ENCODE data around the gene ATXN7L1. TPM values are rescaled to one million over a fixed set of nuclear protein-coding genes. Genes with fewer than 3 reads are reported as not detected.

ATXN7L1 gene
- polyA plus RNA-seq, 4 donors: 9.5 to 10.4 (median 10.0) TPM

DNA sequence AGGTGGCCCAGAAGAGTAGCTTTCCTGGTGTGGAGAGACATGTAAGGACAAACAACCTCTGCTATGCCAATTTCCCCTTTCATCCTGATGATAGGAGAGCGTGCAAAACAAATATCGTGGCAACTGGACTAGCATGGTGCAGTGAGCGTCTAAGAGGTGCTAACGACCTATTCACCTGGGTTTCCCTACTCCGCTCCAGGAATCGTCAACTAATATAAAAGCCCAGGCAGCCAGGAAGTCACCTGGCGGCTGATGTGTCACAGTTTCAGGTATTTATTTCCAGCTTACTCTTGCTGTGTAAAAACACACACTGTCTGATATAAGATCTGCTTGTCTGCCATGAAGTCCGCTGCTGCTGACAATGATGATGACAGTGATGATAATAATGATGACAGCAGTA lies 238.6 kb downstream of the ATXN7L1 start:
- DNase-seq (ENCODE audit: low read depth in 4 of 4, low spot score in 3 of 4): no peak

DNA sequence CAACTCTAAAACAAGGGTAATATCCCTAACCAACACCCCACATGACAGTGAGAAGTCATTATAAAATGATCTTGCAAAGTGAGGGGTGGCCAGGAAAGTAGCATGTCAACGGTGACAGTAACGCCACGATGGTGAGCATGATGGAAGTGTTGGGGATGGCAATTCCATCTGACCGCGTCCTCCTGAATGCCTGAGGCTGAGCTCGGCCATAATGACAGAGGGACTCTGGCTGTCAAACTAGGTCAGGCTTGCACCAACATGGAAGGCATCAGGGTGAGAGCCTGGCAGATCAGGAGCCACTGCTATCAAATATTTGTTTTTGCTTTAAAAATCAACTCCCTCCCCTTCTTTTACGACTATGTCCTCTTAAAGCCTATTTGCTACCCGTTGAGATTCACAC lies 239.4 kb downstream of the ATXN7L1 start:
- no peak for DNase-seq (ENCODE audit: low read depth in 4 of 4, low spot score in 3 of 4)

DNA sequence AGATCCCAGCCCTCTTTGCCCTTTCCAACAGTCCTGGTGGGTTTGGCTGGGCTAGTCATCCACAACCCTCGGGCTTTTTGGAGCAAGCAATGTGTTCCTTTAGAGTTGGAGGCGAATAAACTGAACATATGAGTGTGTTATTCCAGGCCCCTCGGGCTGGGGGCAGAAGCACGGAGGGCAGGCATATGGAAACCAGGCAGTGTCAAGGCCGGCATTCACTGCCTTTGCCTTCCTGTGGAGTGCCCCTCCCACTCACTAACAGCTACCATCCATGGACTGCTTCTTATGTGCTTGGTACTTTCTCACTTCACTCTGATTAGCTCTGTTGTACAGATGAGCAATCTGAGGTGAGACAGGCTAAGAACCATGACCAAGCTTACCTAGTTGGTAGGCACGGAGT lies 241.2 kb downstream of the ATXN7L1 start:
- no peak for DNase-seq (ENCODE audit: low read depth in 4 of 4, low spot score in 3 of 4)

DNA sequence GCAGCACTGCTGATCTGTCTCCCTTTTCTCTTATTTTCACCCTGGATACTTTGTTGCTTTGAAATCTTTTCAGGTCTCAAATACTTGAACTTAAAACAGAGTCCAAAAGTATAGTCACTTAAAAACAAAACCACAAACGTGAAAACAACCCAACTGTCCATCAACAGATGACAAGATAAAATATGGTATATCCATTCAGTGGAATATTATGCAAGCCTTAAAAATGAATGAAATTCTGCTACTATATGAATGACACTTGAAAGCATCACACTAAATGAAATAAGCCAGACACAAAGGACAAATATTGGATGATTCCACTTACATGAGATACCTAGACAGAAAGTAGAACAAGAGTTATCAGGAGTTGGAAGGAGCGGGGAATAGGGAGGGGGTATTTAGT lies 250.4 kb downstream of the ATXN7L1 start:
- no peak for DNase-seq (ENCODE audit: low read depth in 4 of 4, low spot score in 3 of 4)

DNA sequence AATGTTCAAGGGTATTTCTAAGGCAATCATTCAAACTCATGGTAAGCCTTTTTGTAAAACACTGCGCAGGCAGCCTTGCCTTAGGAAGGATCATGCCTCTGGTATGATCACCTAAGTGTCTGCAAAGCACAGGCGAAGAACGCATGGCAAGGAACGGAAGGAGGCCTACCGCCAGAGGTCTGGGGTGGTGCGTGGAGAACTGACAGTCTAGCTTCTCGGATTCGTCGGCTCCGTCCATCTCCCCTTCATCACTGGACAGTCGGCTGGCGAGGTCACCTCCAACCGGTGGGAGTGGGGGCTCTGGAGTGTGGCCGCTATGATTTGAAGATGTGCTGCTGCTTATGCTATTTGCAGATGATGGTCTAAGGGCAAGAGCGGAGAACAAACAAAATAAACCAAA lies 252.5 kb downstream of the ATXN7L1 start:
- no peak for DNase-seq (ENCODE audit: low read depth in 4 of 4, low spot score in 3 of 4)

DNA sequence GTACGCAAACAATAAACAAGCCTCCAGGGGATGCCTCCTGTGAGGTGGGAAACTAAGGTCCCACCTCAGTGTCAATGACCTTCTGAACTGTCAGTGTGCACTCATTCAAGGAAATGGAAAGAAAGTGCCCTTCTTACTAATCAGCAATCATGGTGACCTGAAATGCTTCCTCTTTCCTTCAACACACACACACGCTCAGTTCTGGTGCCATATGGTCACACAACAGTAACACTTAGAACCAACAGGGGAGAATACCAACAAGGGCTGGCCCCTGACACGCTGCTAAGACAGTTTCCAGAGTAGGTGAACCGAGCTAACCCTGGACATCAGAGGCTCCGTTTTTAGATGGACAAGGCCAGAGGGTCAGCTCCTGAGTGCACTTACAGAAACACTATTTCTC lies 253.0 kb downstream of the ATXN7L1 start:
- DNase-seq (ENCODE audit: low read depth in 4 of 4, low spot score in 3 of 4): no peak

DNA sequence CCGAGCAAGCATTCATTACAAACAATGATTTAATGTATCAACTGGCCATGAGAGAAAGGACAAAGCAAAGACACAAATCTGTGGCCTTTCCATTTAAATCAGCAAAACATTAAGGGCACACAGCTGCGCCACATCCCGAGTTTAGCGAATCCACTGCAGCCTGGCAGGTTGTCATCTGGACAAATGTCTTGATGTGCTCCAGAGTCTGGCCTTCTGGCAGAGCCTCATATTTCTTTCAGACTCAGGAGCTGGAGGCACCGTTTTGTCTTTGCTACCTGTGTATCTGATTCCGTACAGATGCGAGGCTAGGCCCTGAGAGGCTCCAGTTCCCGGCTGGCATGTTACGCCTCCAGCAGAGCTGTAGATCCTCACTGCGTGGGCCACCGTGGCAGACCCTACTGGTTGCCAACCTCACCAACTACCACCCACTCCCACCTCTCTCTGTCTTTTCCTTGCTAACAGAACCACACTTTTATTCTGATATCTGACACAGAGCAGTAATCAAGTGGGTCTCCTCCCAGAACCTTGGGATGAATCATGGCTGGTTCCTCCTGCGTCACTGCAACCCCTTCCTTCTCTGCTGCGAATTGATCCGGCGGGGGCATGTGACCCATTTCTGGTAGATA lies 254.2 kb downstream of the ATXN7L1 start:
- DNase-seq (ENCODE audit: low read depth in 4 of 4, low spot score in 3 of 4): no peak

DNA sequence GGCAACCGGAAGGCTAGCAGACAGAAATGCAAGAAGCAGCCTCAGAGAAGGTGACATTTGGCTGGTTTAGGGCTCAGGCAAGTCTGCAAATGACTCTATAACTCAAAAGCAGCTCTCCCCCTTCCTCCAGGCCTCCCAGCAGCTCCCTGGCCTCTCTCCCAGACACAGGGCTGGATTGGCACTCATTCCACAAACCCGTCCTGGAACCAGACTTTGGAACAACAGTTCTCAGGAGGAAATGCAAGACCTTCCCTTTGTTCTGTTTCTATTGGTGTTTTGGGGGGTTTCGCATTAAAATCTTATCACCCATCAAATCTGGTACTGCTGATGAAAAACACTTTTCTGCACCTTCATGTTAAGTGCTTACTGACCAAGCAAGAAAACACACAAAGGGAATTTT lies 254.8 kb downstream of the ATXN7L1 start:
- no peak for DNase-seq (ENCODE audit: low read depth in 4 of 4, low spot score in 3 of 4)

DNA sequence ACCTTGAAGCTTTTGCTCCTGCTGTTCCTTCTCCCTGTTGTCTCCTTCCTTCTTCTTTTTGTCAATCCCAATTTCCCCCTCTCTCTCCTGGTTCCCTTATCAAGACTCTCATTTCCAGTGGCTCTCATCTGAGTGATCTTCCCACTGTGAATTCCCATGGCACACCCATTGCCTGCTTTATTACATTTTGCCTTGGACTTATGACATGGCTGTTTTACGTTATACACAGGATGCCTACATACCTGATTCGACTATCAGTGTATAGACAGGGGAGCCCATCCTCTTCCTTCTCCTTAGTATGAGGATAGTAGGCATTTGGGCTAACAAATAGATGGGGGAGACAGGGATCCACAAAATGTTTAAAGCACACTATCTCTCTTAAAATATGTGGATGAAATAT lies 255.2 kb downstream of the ATXN7L1 start:
- no peak for DNase-seq (ENCODE audit: low read depth in 4 of 4, low spot score in 3 of 4)

DNA sequence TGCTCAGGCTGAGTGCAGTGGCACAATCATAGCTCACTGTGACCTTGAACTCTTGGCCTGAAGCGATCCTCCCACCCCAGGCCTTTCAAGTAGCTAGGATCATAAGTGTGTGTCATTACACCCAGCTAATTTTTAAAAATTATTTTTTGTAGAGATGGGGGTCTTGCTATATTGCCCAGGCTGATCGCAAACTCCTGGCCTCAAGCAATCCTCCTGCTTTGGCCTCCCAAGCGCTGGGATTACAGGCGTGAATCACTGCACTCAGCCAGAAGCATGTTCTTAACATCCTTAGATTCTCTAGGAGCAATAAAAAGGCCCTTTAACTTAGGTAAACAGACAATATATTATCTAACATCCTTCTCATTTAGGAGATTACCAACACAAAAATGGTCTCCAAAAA lies 256.8 kb downstream of the ATXN7L1 start:
- DNase-seq (ENCODE audit: low read depth in 4 of 4, low spot score in 3 of 4): no peak

DNA sequence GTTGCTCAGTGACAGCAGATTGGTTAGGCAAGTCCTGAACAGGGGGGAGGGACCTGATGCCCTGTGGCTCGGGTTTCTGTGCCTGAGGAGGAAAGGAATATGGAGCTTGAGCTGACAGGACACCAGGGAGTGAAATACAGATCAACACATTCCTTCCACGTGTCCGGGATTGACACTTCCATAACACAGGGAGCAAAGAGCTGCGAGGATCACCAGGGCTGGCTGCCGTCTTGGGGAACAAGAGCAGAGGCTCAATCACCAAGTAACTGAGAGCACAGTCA lies 258.4 kb downstream of the ATXN7L1 start:
- DNase-seq (ENCODE audit: low read depth in 4 of 4, low spot score in 3 of 4): no peak

DNA sequence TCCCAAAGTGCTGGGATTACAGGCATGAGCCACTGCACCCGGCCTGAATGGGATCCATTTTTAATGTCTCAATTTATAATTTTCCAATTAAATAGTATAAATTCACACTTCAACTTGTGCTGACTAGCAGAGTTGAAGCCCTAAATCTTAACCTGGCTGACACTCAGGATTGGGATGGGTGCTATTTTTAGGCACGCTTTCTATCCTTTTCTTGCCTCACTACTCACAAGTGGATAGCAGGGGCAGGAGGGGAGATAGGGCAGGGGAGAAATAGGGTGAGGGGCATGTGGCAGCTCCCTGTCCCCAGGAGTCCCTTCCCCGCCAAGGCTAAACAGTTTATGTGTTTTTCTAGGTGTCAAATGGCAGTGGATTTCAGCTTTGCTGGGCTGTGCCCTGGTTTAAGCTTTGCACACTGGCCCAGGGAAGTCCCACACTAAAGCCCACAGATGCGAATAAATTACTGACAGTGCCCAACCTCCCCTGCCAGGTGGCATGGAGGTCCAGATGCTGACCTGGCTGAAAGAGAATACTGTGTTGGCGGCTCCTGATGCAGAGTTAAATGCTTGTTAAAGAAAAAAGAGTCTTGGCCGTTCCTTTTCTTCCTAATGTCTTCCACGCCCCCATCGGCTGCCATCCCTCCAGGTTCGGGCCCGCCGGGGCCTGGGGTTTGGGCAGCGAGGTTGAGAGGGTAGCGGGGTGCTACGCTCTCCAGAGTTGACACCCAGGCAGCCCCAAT lies 259.0 kb downstream of the ATXN7L1 start:
- no peak for DNase-seq (ENCODE audit: low read depth in 4 of 4, low spot score in 3 of 4)

DNA sequence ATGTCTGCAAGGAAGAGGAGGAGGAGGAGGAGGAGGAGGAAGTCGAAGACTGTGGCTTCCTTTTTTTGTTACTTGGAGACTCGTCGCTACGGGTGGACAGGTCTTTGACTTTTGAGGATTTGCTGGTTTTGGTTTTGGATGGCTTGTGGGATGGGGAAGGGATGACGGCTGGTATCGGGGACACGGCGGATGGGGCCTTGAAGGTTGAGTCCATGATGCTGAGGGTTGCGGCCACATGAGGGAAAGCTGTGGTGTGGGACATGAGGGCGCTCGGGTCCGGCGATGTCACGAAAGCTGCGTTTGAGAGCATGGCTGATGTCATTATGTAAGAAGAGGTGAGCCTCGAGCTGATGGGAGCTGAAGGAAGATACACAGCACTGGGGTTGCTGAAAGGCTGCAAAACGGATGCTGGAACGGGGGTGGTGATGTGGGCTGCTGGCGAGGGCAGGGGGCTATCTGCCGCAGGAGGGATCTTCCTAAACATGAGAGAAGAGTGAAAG lies 262.0 kb downstream of the ATXN7L1 start:
- no peak for DNase-seq (ENCODE audit: low read depth in 4 of 4, low spot score in 3 of 4)

DNA sequence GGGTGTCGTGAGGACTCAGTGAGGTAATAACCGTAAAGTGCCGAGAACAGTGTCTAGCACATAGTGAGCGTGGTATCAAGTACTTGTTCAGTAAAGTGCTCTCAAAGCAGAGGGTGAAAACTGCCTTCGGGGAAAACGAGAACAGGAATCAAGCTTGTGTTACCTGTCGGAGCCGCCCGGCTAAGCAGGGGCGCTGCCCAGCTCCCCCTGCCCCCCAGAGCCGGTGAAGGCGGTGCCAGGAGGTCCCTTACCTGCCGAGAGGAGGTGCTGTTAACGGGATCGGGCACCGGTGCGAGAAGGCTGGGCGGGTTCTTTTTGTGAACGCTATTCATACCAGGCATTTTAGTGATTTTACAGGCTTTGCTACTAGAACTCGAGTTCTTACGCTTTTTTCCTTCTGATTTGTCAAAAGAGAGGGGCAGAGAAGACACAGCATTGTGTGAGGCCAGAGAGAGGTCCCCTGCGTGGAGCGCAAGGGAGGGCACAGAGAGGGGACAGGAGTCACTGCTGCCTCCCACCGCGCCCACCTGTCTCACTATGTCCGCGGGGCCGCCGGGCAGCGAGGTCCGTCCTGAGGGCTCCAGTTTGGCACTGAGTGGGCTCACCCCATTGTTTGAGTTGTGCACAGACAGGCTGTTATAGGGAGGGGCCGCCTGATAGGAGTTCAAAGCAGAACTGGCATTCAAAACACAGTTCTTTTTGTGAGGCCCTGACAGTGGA lies 262.6 kb downstream of the ATXN7L1 start:
- no peak for DNase-seq (ENCODE audit: low read depth in 4 of 4, low spot score in 3 of 4)

DNA sequence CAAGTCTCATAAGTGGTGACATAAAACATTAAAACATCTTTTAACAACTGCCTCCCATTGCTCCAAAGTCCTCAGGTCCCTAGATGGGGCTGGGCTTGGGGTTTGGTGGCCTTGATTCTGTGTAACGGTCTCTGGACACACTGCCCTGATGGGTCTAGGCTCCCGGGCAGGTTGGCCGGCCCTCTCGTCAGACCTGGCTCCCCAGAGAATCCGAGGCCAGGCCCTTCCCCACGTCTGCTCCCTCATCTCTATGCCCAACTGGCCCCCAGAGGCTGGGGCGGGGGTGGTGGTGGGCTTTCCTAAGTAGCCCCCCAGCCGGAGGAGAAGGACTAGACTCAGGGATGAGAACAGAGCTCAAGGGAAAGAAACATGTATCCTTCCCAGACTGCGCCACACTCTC lies 263.6 kb downstream of the ATXN7L1 start:
- DNase-seq (ENCODE audit: low read depth in 4 of 4, low spot score in 3 of 4): no peak

DNA sequence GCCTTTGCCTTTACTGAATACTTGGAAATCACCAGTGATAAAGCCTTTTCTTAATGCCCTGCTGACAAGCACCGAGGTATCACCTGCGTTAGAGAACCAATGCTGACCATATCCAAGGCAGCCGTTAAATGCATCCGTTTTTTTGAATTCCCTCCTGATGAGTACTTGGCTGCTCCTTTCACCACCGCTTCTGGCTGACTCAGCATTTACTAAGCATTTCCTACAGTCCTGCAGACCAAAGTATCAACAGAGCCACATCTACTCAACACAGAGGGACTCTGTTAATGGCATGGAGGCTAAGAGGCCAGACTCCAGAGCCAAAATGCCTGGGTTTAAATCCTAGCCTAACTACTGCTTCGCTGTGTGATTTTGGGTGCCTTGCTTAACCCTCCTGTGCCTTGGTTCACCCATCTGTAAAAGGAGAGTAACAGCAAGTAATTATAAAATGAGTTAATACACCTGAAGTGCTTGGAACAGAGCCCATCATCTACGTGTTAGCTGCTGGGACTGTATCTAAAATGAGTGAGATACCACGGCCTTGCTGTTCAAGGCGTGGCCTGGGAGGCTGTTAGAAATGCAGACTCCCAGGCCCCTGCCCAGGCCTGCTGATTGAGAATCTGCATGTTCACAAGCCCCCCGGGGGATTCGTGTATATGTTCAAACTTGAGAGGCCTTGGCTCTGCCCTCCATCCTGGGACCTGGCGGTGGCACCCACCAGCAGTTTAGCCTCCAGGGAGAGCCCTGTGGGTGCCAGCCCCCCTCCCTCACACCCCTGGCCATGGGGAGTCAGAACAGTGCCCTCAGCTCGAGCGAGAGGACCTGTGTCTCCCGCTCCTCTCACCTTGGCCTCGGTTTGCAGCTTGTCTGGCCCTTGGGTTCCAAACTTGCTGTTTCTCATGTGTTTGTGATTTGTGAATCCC lies 264.3 kb downstream of the ATXN7L1 start:
- no peak for DNase-seq (ENCODE audit: low read depth in 4 of 4, low spot score in 3 of 4)

DNA sequence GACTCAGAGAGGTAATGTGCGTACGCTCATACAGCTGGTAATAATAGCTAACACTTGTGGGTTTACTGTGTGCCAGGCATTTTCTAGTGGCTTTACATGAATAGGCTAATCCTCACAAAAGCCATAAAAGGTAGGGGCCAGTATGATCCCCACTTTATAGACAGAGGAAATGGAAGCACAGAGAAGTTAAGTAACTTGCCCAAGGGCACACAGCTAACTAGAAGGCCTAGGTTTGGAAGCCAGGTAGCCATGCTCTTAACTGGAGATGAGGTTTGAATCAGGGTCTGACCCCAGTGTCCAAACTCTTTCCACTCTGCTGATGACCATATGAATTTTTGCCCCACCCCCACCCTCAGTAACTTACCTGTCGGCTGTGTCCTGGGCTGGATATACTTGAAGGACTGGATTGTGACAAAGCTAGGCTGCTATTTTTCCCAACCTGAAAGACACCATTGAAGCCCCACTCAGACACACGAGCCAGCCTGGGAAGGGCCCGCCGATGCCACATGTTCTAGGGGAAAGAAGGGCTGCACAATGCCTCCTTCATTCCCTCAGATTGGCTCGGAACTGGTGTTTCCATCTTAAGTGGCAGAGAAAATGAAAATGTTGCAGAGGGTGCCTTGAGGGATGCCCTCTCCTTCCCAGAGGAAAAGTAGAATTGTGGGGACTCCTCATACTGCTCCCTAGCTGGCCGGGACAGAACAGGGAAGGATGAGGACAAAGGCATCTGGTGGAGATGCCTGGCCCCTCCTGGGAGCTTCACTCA lies 266.1 kb downstream of the ATXN7L1 start:
- no peak for DNase-seq (ENCODE audit: low read depth in 4 of 4, low spot score in 3 of 4)

DNA sequence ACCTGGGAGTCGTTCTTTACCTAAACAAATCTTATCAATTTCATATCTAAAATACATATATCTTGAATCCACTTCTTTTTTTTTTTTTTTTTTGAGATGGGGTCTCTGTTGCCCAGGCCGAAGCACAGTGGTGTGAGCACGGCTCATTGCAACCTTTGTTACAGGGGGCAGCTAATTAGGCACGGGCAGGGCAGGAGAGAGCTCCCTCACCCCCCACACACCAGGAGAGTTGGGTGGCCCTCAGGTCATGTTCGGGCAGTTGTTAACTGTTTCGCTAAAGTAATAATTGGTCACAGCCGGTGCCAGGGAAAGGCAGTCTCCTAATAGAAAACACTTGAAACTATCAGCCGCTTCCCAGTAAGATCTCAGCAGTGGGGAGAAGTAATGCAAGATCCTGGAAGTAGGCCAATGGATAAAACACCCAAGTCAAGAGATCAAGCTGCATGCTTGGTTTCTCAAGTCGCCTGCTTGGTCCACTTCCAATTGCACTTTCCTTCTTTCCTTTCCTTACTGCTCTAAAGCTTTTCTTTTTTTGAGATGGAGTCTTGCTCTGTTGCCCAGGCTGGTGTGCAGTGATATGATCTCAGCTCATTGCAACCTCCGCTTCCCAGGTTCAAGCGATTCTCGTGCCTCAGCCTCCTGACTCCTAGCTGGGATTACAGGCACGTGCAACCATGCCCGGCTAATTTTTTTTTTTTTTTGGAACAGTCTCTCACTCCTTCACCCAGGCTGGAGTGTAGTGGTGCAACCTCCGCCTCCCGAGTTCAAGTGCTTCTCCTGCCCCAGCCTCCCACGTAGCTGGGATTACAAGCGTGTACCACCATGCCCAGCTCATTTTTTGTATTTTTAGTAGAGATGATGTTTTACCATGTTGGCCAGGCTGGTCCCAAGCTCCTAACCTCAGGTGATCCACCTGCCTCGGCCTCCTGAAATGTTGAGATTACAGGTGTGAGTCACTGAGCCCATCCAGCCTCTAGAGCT lies 273.8 kb downstream of the ATXN7L1 start:
- no peak for DNase-seq (ENCODE audit: low read depth in 4 of 4, low spot score in 3 of 4)
